HCT116 (cell line): ENCODE measurements around the gene IFIH1. TPM values are rescaled to one million over a fixed set of nuclear protein-coding genes. Genes with fewer than 3 reads are reported as not detected.

Experiments used
- ATAC-seq: fragments of 200-7000 bp; cut with Tn5 transposase; 2 replicates; pipeline ENCODE4 v1.9.1; 2020; ENCODE audit warnings: mild to moderate bottlenecking, moderate library complexity
- BruUV-seq: library from RNA; stranded (reverse); fragments of 400-500 nt; replicated peaks from 2 replicates; lab custom pipeline; 2021; lab: Mats Ljungman, UMichigan
- CTCF ChIA-PET: fragments of 300-600 bp; sonication (Branson Sonifier 250); formaldehyde crosslinking; loops from one replicate; lab custom pipeline; 2021; ENCODE audit warnings: antibody characterized with exemption; lab: Charles Lee
- POLR2A ChIA-PET: fragments of 300-600, 350-600 bp; sonication (Branson Sonifier 250); formaldehyde crosslinking; loops from one replicate; lab custom pipeline; 2021; ENCODE audit warnings: antibody characterized with exemption; lab: Charles Lee
- RAD21 ChIA-PET, 2 experiments: fragments of 300-600 bp; sonication (Branson Sonifier 250); formaldehyde crosslinking; loops; one replicate each; lab custom pipeline; 2023; ENCODE audit warnings: low total read pairs in 2 of 2; ENCODE audit not compliant: uncharacterized antibody in 2 of 2, unreplicated experiment in 2 of 2, low non-redundant PET in 1 of 2; lab: Charles Lee
- DNase-seq: peaks from one replicate; pipeline ENCODE4 v3.0.0-alpha.2; 2010; ENCODE audit warnings: low read depth, low spot score
- H2AFZ ChIP-seq: fragments of 200-600 bp; shearing (Covaris generic), sonication (generic); 2 replicates; pipeline ENCODE4 v1.6.1; 2017; ENCODE audit warnings: low read depth, mixed run types, mixed read lengths, antibody characterized with exemption, low read length; ENCODE audit not compliant: poor library complexity, severe bottlenecking
- H3K27ac ChIP-seq: 2 replicates; pipeline ENCODE4 v1.5.1; 2012; ENCODE audit warnings: low read depth, low read length
- H3K27me3 ChIP-seq: fragments of 200-600 bp; sonication (generic); 2 replicates; pipeline ENCODE4 v1.6.1; 2016; ENCODE audit warnings: mixed run types, low read length, mixed read lengths; ENCODE audit not compliant: insufficient read depth
- H3K36me3 ChIP-seq, 2 experiments: fragments of 200-500 bp in 1 of 2; fragments of 200-600 bp in 1 of 2; sonication (Bioruptor generic) in 1 of 2; sonication (generic) in 1 of 2; 2 replicates each; pipeline versions ENCODE4 v1.5.1 to v1.6.1; 2014 to 2016; ENCODE audit warnings: low read length in 2 of 2, inconsistent platforms in 1 of 2, mixed read lengths in 1 of 2, mixed run types in 1 of 2; ENCODE audit not compliant: insufficient read depth in 2 of 2, control insufficient read depth in 1 of 2
- H3K4me1 ChIP-seq, 2 experiments: fragments of 200-600 bp in 1 of 2; sonication (generic) in 1 of 2; 2 replicates each; pipeline versions ENCODE4 v1.5.1 to v1.6.1; 2012 to 2017; ENCODE audit warnings: low read length in 2 of 2, inconsistent platforms in 1 of 2, mild to moderate bottlenecking in 1 of 2, mixed read lengths in 1 of 2, mixed run types in 1 of 2, moderate library complexity in 1 of 2; ENCODE audit not compliant: insufficient read depth in 2 of 2, control insufficient read depth in 1 of 2
- H3K4me2 ChIP-seq: fragments of 200-600 bp; sonication (generic); 2 replicates; pipeline ENCODE4 v1.6.1; 2017; ENCODE audit warnings: mixed run types, low read length, mixed read lengths
- H3K4me3 ChIP-seq, 2 experiments: fragments of 200-600 bp in 1 of 2; sonication (generic) in 1 of 2; replicated peaks in 1 of 2; 2 replicates each; pipeline ENCODE4 v1.5.1; 2011 to 2016; ENCODE audit warnings: low read length in 2 of 2, control low read depth in 1 of 2, low read depth in 1 of 2, mild to moderate bottlenecking in 1 of 2, mixed read lengths in 1 of 2, mixed run types in 1 of 2
- H3K79me2 ChIP-seq: fragments of 200-600 bp; sonication (generic); 2 replicates; pipeline ENCODE4 v1.6.1; 2017; ENCODE audit warnings: mild to moderate bottlenecking, mixed run types, low read length, moderate library complexity, mixed read lengths; ENCODE audit not compliant: insufficient read depth
- H3K9ac ChIP-seq: fragments of 200-600 bp; sonication (generic); 2 replicates; pipeline ENCODE4 v1.6.1; 2016; ENCODE audit warnings: low read length, mixed read lengths
- H3K9me2 ChIP-seq: fragments of 200-600 bp; sonication (generic), shearing (Covaris generic); 2 replicates; pipeline ENCODE4 v1.6.1; 2017; ENCODE audit warnings: mixed run types, mild to moderate bottlenecking, moderate library complexity; ENCODE audit not compliant: insufficient read depth
- H3K9me3 ChIP-seq, 2 experiments: fragments of 200-500 bp in 1 of 2; fragments of 200-600 bp in 1 of 2; sonication (Bioruptor generic) in 1 of 2; sonication (generic) in 1 of 2; 2 replicates each; pipeline ENCODE4 v1.6.1; 2014 to 2017; ENCODE audit warnings: low read length in 2 of 2, mixed read lengths in 2 of 2, inconsistent platforms in 1 of 2, low read depth in 1 of 2, mild to moderate bottlenecking in 1 of 2, mixed run types in 1 of 2, moderate library complexity in 1 of 2; ENCODE audit not compliant: control insufficient read depth in 1 of 2, insufficient read depth in 1 of 2
- H4K20me1 ChIP-seq: fragments of 200-600 bp; sonication (generic), shearing (Covaris generic); 2 replicates; pipeline ENCODE4 v1.6.1; 2017; ENCODE audit warnings: mixed run types, mild to moderate bottlenecking, moderate library complexity; ENCODE audit not compliant: insufficient read depth
- CEBPB ChIP-seq: IDR thresholded peaks from 2 replicates; pipeline ENCODE4 v1.6.1; 2012; ENCODE audit warnings: low read depth
- CTCF ChIP-seq, 3 experiments: fragments of 200-600 bp in 1 of 3; sonication (generic) in 1 of 3; IDR thresholded peaks in 2 of 3; conservative IDR thresholded peaks in 1 of 3; 2 replicates each; pipeline ENCODE4 v1.5.1; 2012 to 2017; ENCODE audit warnings: low read depth in 2 of 3, low read length in 2 of 3, antibody characterized with exemption in 1 of 3, borderline replicate concordance in 1 of 3, control low read depth in 1 of 3, mild to moderate bottlenecking in 1 of 3, mixed read lengths in 1 of 3, mixed run types in 1 of 3, moderate library complexity in 1 of 3; ENCODE audit not compliant: insufficient read depth in 1 of 3
- EGR1 ChIP-seq: IDR thresholded peaks from 2 replicates; pipeline ENCODE4 v1.6.1; 2012; ENCODE audit warnings: low read depth
- EZH2 ChIP-seq: fragments of 200-600 bp; sonication (generic); IDR thresholded peaks from 2 replicates; pipeline ENCODE4 v1.6.1; 2017; ENCODE audit warnings: antibody characterized with exemption, mixed run types
- EZH2phosphoT487 ChIP-seq: fragments of 200-600 bp; IDR thresholded peaks from 2 replicates; pipeline ENCODE4 v1.6.1; 2018; ENCODE audit warnings: antibody characterized with exemption, borderline replicate concordance
- FOSL1 ChIP-seq: IDR thresholded peaks from 2 replicates; pipeline ENCODE4 v1.6.1; 2012; ENCODE audit warnings: low read depth
- MAX ChIP-seq: IDR thresholded peaks from 2 replicates; pipeline ENCODE4 v1.6.1; 2012
- POLR2A ChIP-seq: IDR thresholded peaks from 2 replicates; pipeline ENCODE4 v1.7.0; 2011; ENCODE audit warnings: borderline replicate concordance; ENCODE audit not compliant: insufficient read depth, insufficient read length; ENCODE audit errors: extremely low read depth
- POLR2AphosphoS5 ChIP-seq: IDR thresholded peaks from 2 replicates; pipeline ENCODE4 v1.6.1; 2011; ENCODE audit warnings: mild to moderate bottlenecking, low read depth, low read length, moderate library complexity
- RAD21 ChIP-seq: IDR thresholded peaks from 2 replicates; pipeline ENCODE4 v1.6.1; 2012; ENCODE audit warnings: low read depth, mild to moderate bottlenecking
- REST ChIP-seq: IDR thresholded peaks from 2 replicates; pipeline ENCODE4 v1.6.1; 2012; ENCODE audit warnings: low read depth
- SIN3A ChIP-seq: IDR thresholded peaks from 2 replicates; pipeline ENCODE4 v1.6.1; 2012; ENCODE audit warnings: low read depth
- SRF ChIP-seq: IDR thresholded peaks from 2 replicates; pipeline ENCODE4 v1.6.1; 2012; ENCODE audit warnings: low read depth
- TCF7L2 ChIP-seq: IDR thresholded peaks from 2 replicates; pipeline ENCODE4 v1.7.0; 2011; ENCODE audit warnings: borderline replicate concordance, inconsistent platforms; ENCODE audit not compliant: insufficient read depth, insufficient read length; ENCODE audit errors: extremely low read depth
- YY1 ChIP-seq: IDR thresholded peaks from 2 replicates; pipeline ENCODE4 v1.6.1; 2011; ENCODE audit warnings: low read length, low read depth, moderate library complexity, mild to moderate bottlenecking; ENCODE audit not compliant: insufficient replicate concordance; ENCODE audit errors: extremely low read depth
- ZBTB33 ChIP-seq: IDR thresholded peaks from 2 replicates; pipeline ENCODE4 v1.6.1; 2011; ENCODE audit warnings: mild to moderate bottlenecking, low read length, moderate library complexity; ENCODE audit not compliant: insufficient replicate concordance; ENCODE audit errors: extremely low read depth
- ZNF274 ChIP-seq: fragments of 200-500 bp; sonication (Bioruptor generic); IDR thresholded peaks from 2 replicates; pipeline ENCODE4 v1.6.1; 2014; ENCODE audit warnings: mild to moderate bottlenecking, low read depth, low read length, inconsistent platforms
- intact Hi-C: fragments of 100-400 bp; cut with micrococcal nuclease; formaldehyde crosslinking; loops from 2 replicates; pipeline ENCODE4 v1.10.0; 2022
- total RNA-seq: library from RNA; stranded (reverse); gene quantifications from one replicate; pipeline ENCODE4 v1.2.1, GENCODE V29; 2021; ENCODE audit not compliant: unreplicated experiment
- TF ChIP-seq, protein P1 (sequence below): IDR thresholded peaks from 2 replicates; pipeline ENCODE4 v1.6.1; 2012

The IFIH1 gene
- total RNA-seq, 1 experiment from 2014 or later: 7.0 TPM

DNA sequence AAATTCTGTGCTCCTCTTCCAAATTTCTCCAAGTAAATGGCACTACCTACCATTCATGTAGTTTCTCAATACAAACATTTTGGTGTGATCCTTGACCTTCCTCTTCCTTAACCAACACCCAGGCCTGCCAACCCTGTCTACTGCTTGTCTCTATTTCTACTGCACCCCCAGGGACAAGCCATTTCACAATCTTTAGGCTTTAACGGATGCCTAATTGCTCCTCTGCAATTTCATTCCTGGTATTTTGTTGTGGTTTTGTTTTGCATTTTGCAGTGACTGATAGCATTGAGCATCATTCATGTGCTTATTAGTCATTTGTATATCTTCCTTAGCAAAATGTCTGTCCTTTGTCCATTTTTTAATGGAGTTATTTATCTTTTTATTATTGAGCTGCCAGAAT lies 85.3 kb downstream of the IFIH1 start:
- Histone ChIP-seq H4K20me1 (no peaks in the 10 kb centered on the region), H3K4me2 (no peak overlapping the region), H3K9me2 (0 out of 2 replicates have a peak, but pooled peaks cover 4% of the 10 kb centered on the region), H3K4me3 (no peak overlapping the region), H3K36me3 (no peaks in the 10 kb centered on the region)
- RAD21 ChIA-PET: no interaction called here
- DNase-seq: no peak
- BruUV-seq: no TSS peak
- no peak for ATAC-seq
- TF ChIP-seq EZH2phosphoT487 (no peak), FOSL1 (no peak), EZH2 (no peak), SRF (no peak), REST (no peak), CEBPB (no peak), TCF7L2 (no peak), POLR2AphosphoS5 (no peak), ZNF274 (no peak), ZBTB33 (no peak), CTCF (IDR thresholded peaks at IDR 0.05 in 2 of 3, conservative IDR thresholded peaks at IDR 0.05 in 1 of 3; ENCODE audit: borderline replicate concordance in 1 of 3, insufficient read depth in 1 of 3, low read depth in 2 of 3, low read length in 2 of 3) (no peak), POLR2A (no peak), EGR1 (no peak), RAD21 (no peak), SIN3A (no peak), YY1 (no peak), MAX (no peak)
- TF ChIP-seq, protein P1, sequence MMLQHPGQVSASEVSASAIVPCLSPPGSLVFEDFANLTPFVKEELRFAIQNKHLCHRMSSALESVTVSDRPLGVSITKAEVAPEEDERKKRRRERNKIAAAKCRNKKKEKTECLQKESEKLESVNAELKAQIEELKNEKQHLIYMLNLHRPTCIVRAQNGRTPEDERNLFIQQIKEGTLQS: no peak
- TF ChIP-seq, all 23 proteins: peak for 0
- no peak overlapping the region for H3K27ac ChIP-seq
- intact Hi-C loops: no loop called here
- no peak overlapping the region for H3K9ac ChIP-seq
- H3K79me2 ChIP-seq: no peaks in the 10 kb centered on the region
- no peak overlapping the region for H2AFZ ChIP-seq
- no peaks in the 10 kb centered on the region for H3K27me3 ChIP-seq
- H3K9me3 ChIP-seq: no peaks in the 10 kb centered on the region
- H3K4me1 ChIP-seq: no peaks in the 10 kb centered on the region
- ChIA-PET CTCF (interaction anchor here (1.0 kb wide), 1 partner anchor 65 kb away, joined by 6 read pairs; no protein-coding TSS in a partner anchor), POLR2A (no interaction called here)
